Motor neuron (in vitro differentiated cells): ENCODE measurements around the gene ASIC2. TPM values are rescaled to one million over a fixed set of nuclear protein-coding genes. Genes with fewer than 3 reads are reported as not detected.

Source experiments
- ATAC-seq, 8 experiments: fragments of 200-7000 bp; cut with Tn5 transposase; replicated peaks in 6 of 8; 2 replicates each; pipeline ENCODE4 v1.8.0; 2021; ENCODE audit warnings: mild to moderate bottlenecking in 8 of 8, moderate library complexity in 8 of 8
- H3K27ac ChIP-seq, 2 donors: fragments of 250-450 bp; sonication (Bioruptor Pico); 2 replicates each; pipeline ENCODE4 v1.9.0; 2021; ENCODE audit warnings: antibody characterized with exemption in 2 of 2, mild to moderate bottlenecking in 2 of 2, moderate library complexity in 1 of 2
- H3K4me1 ChIP-seq, 2 donors: fragments of 250-450 bp; sonication (Bioruptor Pico); replicated peaks in 1 of 2; 2 replicates each; pipeline ENCODE4 v1.6.1; 2021; ENCODE audit warnings: antibody characterized with exemption in 2 of 2, mild to moderate bottlenecking in 2 of 2, moderate library complexity in 1 of 2
- H3K4me3 ChIP-seq, 5 donors: fragments of 250-450 bp; sonication (Bioruptor Pico); 2 replicates each; pipeline ENCODE4 v1.9.0; 2021; ENCODE audit warnings: antibody characterized with exemption in 5 of 5, mild to moderate bottlenecking in 5 of 5, moderate library complexity in 4 of 5
- WGBS, 10 experiments: fragments of 450-650 bp; shearing (Covaris generic); methylation state at CpG; one replicate each; pipeline ENCODE4 v1.0.0; 2022; 5-methylcytosine and 5-hydroxymethylcytosine counted together
- in situ Hi-C, 9 experiments: fragments of 400-800 bp; cut with MboI; loops; one replicate each; pipeline ENCODE4 v1.15.0; 2021; ENCODE audit warnings: low sequenced_read_pairs in 9 of 9, low pct_unique_long_range_greater_than_20kb in 2 of 9; ENCODE audit not compliant: unreplicated experiment in 9 of 9
- total RNA-seq, 8 experiments: library from RNA; unstranded; fragments of 300-600 nt; gene quantifications; 2 replicates each; pipeline versions ENCODE4 v1.2.3 to v1.2.4, GENCODE V29; 2022

ASIC2 gene
- total RNA-seq, 8 experiments from 2014 or later: 0.66 to 8.2 (median 1.8) TPM

- ATAC-seq: no peak
- in situ Hi-C loops: no loop called here
- Histone ChIP-seq H3K4me3 (no peak overlapping the region), H3K27ac (no peak overlapping the region), H3K4me1 (no peaks in the 10 kb centered on the region)
- WGBS, 10 experiments: 37 to 100% (median 67%) methylated on average over 1 to 3 of the region's 3 CpGs; no CpG with 5 or more reads in 6 of the 10 experiments
These were observed 213.0 kb downstream of the ASIC2 start for GRCh38 chr17:33080091-33080490.

GRCh38 chr17:33079201-33079600, 213.9 kb downstream of the ASIC2 start:
- in situ Hi-C loops: no loop called here
- 7 to 100% (median 78%) methylated on average over 1 to 3 of the region's 3 CpGs; no CpG with 5 or more reads in 1 of the 10 experiments for WGBS, 10 experiments
- H3K4me1 ChIP-seq: no peaks in the 10 kb centered on the region
- no peak overlapping the region for H3K4me3 ChIP-seq
- ATAC-seq: no peak
- no peak overlapping the region for H3K27ac ChIP-seq

GRCh38 chr17:33076979-33077378, 216.1 kb downstream of the ASIC2 start:
- 0 to 83% (median 41%) methylated on average over 1 of the region's 1 CpG; no CpG with 5 or more reads in 2 of the 10 experiments for WGBS, 10 experiments
- Histone ChIP-seq H3K27ac (no peak overlapping the region), H3K4me1 (peaks cover 0 to 15% of the 10 kb centered on the region in 2 donors), H3K4me3 (no peak overlapping the region)
- no peak for ATAC-seq
- in situ Hi-C loops: no loop called here

GRCh38 chr17:33073416-33073815, 219.7 kb downstream of the ASIC2 start:
- Histone ChIP-seq H3K4me1 (peaks cover 0 to 15% of the 10 kb centered on the region in 2 donors), H3K4me3 (no peak overlapping the region), H3K27ac (no peak overlapping the region)
- in situ Hi-C loops: no loop called here
- 0 to 100% (median 45%) methylated on average over 1 to 7 of the region's 7 CpGs; no CpG with 5 or more reads in 1 of the 10 experiments for WGBS, 10 experiments
- no peak for ATAC-seq

GRCh38 chr17:33072421-33073161, 220.5 kb downstream of the ASIC2 start:
- Histone ChIP-seq H3K27ac (peak overlapping the region in 1 of 2 donors; percentile 17), H3K4me1 (peaks cover 0 to 15% of the 10 kb centered on the region in 2 donors), H3K4me3 (no peak overlapping the region)
- in situ Hi-C loops: no loop called here
- peak in 5 of 8 experiments; percentile 80 to 98 (median 90) for ATAC-seq
- 17 to 91% (median 66%) methylated on average over 1 to 12 of the region's 12 CpGs; no CpG with 5 or more reads in 2 of the 10 experiments for WGBS, 10 experiments

- no peak overlapping the region for H3K27ac ChIP-seq
- H3K4me1 ChIP-seq: peaks cover 0 to 15% of the 10 kb centered on the region in 2 donors
- in situ Hi-C loops: no loop called here
- H3K4me3 ChIP-seq: no peak overlapping the region
- no peak for ATAC-seq
These were observed 221.4 kb downstream of the ASIC2 start for GRCh38 chr17:33071656-33072055.

GRCh38 chr17:33057564-33057963, 235.5 kb downstream of the ASIC2 start:
- ATAC-seq: peak in 2 of 8 experiments; percentile 86 to 97
- no peak overlapping the region for H3K4me3 ChIP-seq
- peaks cover 9 to 18% of the 10 kb centered on the region in 2 donors for H3K4me1 ChIP-seq
- in situ Hi-C loops: no loop called here
- WGBS, 10 experiments: 67 to 100% (median 96%) methylated on average over 1 to 2 of the region's 2 CpGs; no CpG with 5 or more reads in 7 of the 10 experiments
- no peak overlapping the region for H3K27ac ChIP-seq

GRCh38 chr17:33056399-33057146, 236.5 kb downstream of the ASIC2 start:
- peaks cover 9 to 20% of the 10 kb centered on the region in 2 donors for H3K4me1 ChIP-seq
- H3K27ac ChIP-seq: no peak overlapping the region
- no peak overlapping the region for H3K4me3 ChIP-seq
- in situ Hi-C loops: no loop called here
- WGBS, 10 experiments: 0 to 86% (median 57%) methylated on average over 1 to 2 of the region's 4 CpGs; no CpG with 5 or more reads in 6 of the 10 experiments
- ATAC-seq: peak in 6 of 8 experiments; percentile 37 to 92 (median 78)

- WGBS, 10 experiments: 74 to 97% (median 82%) methylated on average over 2 to 8 of the region's 9 CpGs; no CpG with 5 or more reads in 1 of the 10 experiments
- peaks cover 9 to 20% of the 10 kb centered on the region in 2 donors for H3K4me1 ChIP-seq
- in situ Hi-C loops: no loop called here
- H3K27ac ChIP-seq: no peak overlapping the region
- H3K4me3 ChIP-seq: no peak overlapping the region
- ATAC-seq: peak in 4 of 8 experiments; percentile 16 to 49 (median 38)
These were observed 237.3 kb downstream of the ASIC2 start for GRCh38 chr17:33055746-33056145.

GRCh38 chr17:33055171-33055611, 237.9 kb downstream of the ASIC2 start:
- Histone ChIP-seq H3K4me3 (no peak overlapping the region), H3K27ac (no peak overlapping the region), H3K4me1 (peaks cover 9 to 20% of the 10 kb centered on the region in 2 donors)
- in situ Hi-C loops: no loop called here
- ATAC-seq: peak in 1 of 8 experiments; percentile 5
- WGBS, 10 experiments: 79 to 86% (median 83%) methylated on average over 1 to 7 of the region's 9 CpGs; no CpG with 5 or more reads in 5 of the 10 experiments

GRCh38 chr17:33054412-33054811, 238.7 kb downstream of the ASIC2 start:
- no peak overlapping the region for H3K4me3 ChIP-seq
- in situ Hi-C loops: no loop called here
- H3K27ac ChIP-seq: no peak overlapping the region
- 56 to 85% (median 66%) methylated on average over 1 to 5 of the region's 5 CpGs; no CpG with 5 or more reads in 3 of the 10 experiments for WGBS, 10 experiments
- peak in 5 of 8 experiments; percentile 9 to 67 (median 61) for ATAC-seq
- peaks cover 9 to 20% of the 10 kb centered on the region in 2 donors for H3K4me1 ChIP-seq

- H3K4me3 ChIP-seq: no peak overlapping the region
- in situ Hi-C loops: no loop called here
- peaks cover 9 to 20% of the 10 kb centered on the region in 2 donors for H3K4me1 ChIP-seq
- WGBS, 10 experiments: 33 to 93% (median 80%) methylated on average over 1 to 2 of the region's 2 CpGs; no CpG with 5 or more reads in 2 of the 10 experiments
- ATAC-seq: no peak
- H3K27ac ChIP-seq: no peak overlapping the region
These were observed 239.4 kb downstream of the ASIC2 start for GRCh38 chr17:33053676-33054075.

- Histone ChIP-seq H3K4me3 (no peak overlapping the region), H3K4me1 (peaks cover 9 to 20% of the 10 kb centered on the region in 2 donors), H3K27ac (no peak overlapping the region)
- in situ Hi-C loops: no loop called here
- no peak for ATAC-seq
- 55 to 100% (median 84%) methylated on average over 1 to 4 of the region's 4 CpGs for WGBS, 10 experiments
These were observed 240.2 kb downstream of the ASIC2 start for GRCh38 chr17:33052856-33053255.
